CD14-positive monocyte (primary cell): Measurements from ENCODE around the gene RPL7L1. TPM values are rescaled to one million over a fixed set of nuclear protein-coding genes. Genes with fewer than 3 reads are reported as not detected.

Experiments used
- DNase-seq, 3 donors: peaks; one replicate each; pipeline ENCODE4 v3.0.0-alpha.2; 2011 to 2022
- H2AFZ ChIP-seq: 2 replicates; pipeline ENCODE4 v1.6.0; 2012; ENCODE audit warnings: mild to moderate bottlenecking, low read depth, low read length, inconsistent platforms; ENCODE audit not compliant: insufficient read depth, poor library complexity, severe bottlenecking
- H3K27ac ChIP-seq, 2 donors: 1 replicate in 1 of 2; 2 replicates in 1 of 2; pipeline ENCODE4 v1.5.1; 2012 to 2013; ENCODE audit warnings: low read length in 2 of 2, control low read depth in 1 of 2, inconsistent platforms in 1 of 2, low read depth in 1 of 2, mild to moderate bottlenecking in 1 of 2
- H3K27me3 ChIP-seq, 2 donors: one replicate each; pipeline versions ENCODE4 v1.6.0 to v1.6.1; 2011 to 2013; ENCODE audit warnings: low read length in 2 of 2; ENCODE audit not compliant: control insufficient read depth in 2 of 2, insufficient read depth in 2 of 2
- H3K36me3 ChIP-seq, 2 donors: replicated peaks in 1 of 2; 1 replicate in 1 of 2; 2 replicates in 1 of 2; pipeline versions ENCODE4 v1.5.1 to v1.6.1; 2012 to 2013; ENCODE audit warnings: low read length in 2 of 2, control low read depth in 1 of 2, inconsistent platforms in 1 of 2, mild to moderate bottlenecking in 1 of 2; ENCODE audit not compliant: insufficient read depth in 2 of 2, control insufficient read depth in 1 of 2
- H3K4me1 ChIP-seq, 2 donors: 1 replicate in 1 of 2; 2 replicates in 1 of 2; pipeline versions ENCODE4 v1.5.1 to v1.6.1; 2012 to 2013; ENCODE audit warnings: low read length in 2 of 2, control low read depth in 1 of 2, inconsistent platforms in 1 of 2, mild to moderate bottlenecking in 1 of 2, moderate library complexity in 1 of 2; ENCODE audit not compliant: insufficient read depth in 2 of 2, control insufficient read depth in 1 of 2
- H3K4me2 ChIP-seq: replicated peaks from 2 replicates; pipeline ENCODE3; 2012; ENCODE audit warnings: low read length, moderate library complexity, mild to moderate bottlenecking; ENCODE audit not compliant: poor library complexity, severe bottlenecking; ENCODE audit errors: extremely low read depth
- H3K4me3 ChIP-seq, 3 experiments: fragments of 200-600 bp in 1 of 3; sonication (generic) in 1 of 3; replicated peaks in 1 of 3; 1 replicate in 2 of 3; 2 replicates in 1 of 3; pipeline ENCODE4 v1.5.1; 2011 to 2013; ENCODE audit warnings: low read length in 3 of 3, mild to moderate bottlenecking in 3 of 3, control low read depth in 2 of 3, low read depth in 2 of 3, inconsistent platforms in 1 of 3, moderate library complexity in 1 of 3
- H3K79me2 ChIP-seq: 2 replicates; pipeline ENCODE4 v1.6.0; 2012; ENCODE audit warnings: mild to moderate bottlenecking, control low read depth, inconsistent platforms, low read length, moderate library complexity; ENCODE audit not compliant: insufficient read depth
- H3K9ac ChIP-seq: 2 replicates; pipeline ENCODE4 v1.6.0; 2017; ENCODE audit warnings: low read length, mild to moderate bottlenecking; ENCODE audit not compliant: insufficient read depth, poor library complexity, severe bottlenecking
- H3K9me3 ChIP-seq, 2 donors: replicated peaks in 1 of 2; 1 replicate in 1 of 2; 2 replicates in 1 of 2; pipeline versions ENCODE4 v1.5.1 to v1.6.1; 2012 to 2013; ENCODE audit warnings: low read length in 2 of 2, control low read depth in 1 of 2; ENCODE audit not compliant: control insufficient read depth in 1 of 2, insufficient read depth in 1 of 2
- H4K20me1 ChIP-seq: 2 replicates; pipeline ENCODE4 v1.6.0; 2012; ENCODE audit warnings: mild to moderate bottlenecking, low read length, control low read depth, moderate library complexity; ENCODE audit not compliant: insufficient read depth
- H3K27ac Mint-ChIP-seq, 7 donors: one replicate each; pipeline ENCODE4 v1.8.0; 2020; ENCODE audit warnings: mild to moderate bottlenecking in 7 of 7, mixed read lengths in 7 of 7, moderate library complexity in 6 of 7, inconsistent platforms in 2 of 7
- H3K27me3 Mint-ChIP-seq, 3 donors: one replicate each; pipeline ENCODE4 v1.8.0; 2021 to 2022; ENCODE audit warnings: low read depth in 3 of 3, mild to moderate bottlenecking in 3 of 3, mixed read lengths in 3 of 3, moderate library complexity in 3 of 3, inconsistent platforms in 1 of 3
- H3K36me3 Mint-ChIP-seq, 2 donors: one replicate each; pipeline ENCODE4 v1.8.0; 2020; ENCODE audit warnings: mixed read lengths in 2 of 2, inconsistent platforms in 1 of 2, mild to moderate bottlenecking in 1 of 2
- H3K4me1 Mint-ChIP-seq: one replicate; pipeline ENCODE4 v1.8.0; 2020; ENCODE audit warnings: mild to moderate bottlenecking, mixed read lengths
- H3K4me3 Mint-ChIP-seq, 2 donors: one replicate each; pipeline ENCODE4 v1.8.0; 2020; ENCODE audit warnings: mild to moderate bottlenecking in 2 of 2, mixed read lengths in 2 of 2, moderate library complexity in 1 of 2
- H3K9me3 Mint-ChIP-seq, 7 donors: one replicate each; pipeline ENCODE4 v1.8.0; 2020 to 2022; ENCODE audit warnings: mixed read lengths in 7 of 7, mild to moderate bottlenecking in 6 of 7, moderate library complexity in 6 of 7, inconsistent platforms in 2 of 7
- CTCF ChIP-seq: fragments of 200-600 bp; IDR thresholded peaks from one replicate; pipeline ENCODE4 v1.8.0; 2022; ENCODE audit warnings: antibody characterized with exemption, mild to moderate bottlenecking
- WGBS: methylation state at CpG from one replicate; pipeline ENCODE4 v1.1.5; 2013; ENCODE audit warnings: missing lambda C conversion rate; ENCODE audit not compliant: insufficient coverage; 5-methylcytosine and 5-hydroxymethylcytosine counted together
- intact Hi-C, 2 donors: fragments of 100-400 bp; cut with micrococcal nuclease; formaldehyde crosslinking; loops; one replicate each; pipeline versions ENCODE4 v1.15.0 to v1.15.1; 2023
- polyA plus RNA-seq, 3 donors: library from polyadenylated mRNA; depleted of rRNA in 1 of 3; unstranded in 2 of 3; stranded (reverse) in 1 of 3; fragments of 300-500 nt in 2 of 3; fragments of >200 nt in 1 of 3; fragmentation: Illumina TruSeq in 2 of 3; gene quantifications; 1 replicate in 2 of 3; 2 replicates in 1 of 3; pipeline ENCODE4 v1.2.3, GENCODE V29; 2012 to 2021

RPL7L1 gene
- polyA plus RNA-seq, 3 donors: 7.6 to 35.5 (median 29.7) TPM

DNA sequence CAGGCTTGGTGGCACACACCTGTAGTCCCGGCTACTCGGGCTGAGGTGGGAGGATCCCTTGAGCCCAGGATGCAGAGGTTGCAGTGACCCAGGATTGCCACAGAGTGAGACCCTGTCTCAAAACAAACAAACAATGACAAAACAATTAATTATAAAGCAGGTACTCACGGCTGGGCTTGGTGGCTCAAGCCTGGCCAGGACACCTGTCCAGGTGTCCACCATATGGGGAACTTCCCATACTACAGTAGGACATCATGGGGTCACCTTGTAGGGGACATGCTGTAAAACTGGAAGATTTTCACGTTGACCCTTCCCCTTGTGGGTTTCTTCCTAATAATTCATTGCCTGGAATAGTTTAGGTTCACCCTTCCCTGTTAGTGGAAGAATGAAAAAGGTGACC, 30.7 kb upstream of the RPL7L1 start:
- no peak overlapping the region for H3K27ac ChIP-seq
- peaks cover 0 to 2% (median 0%) of the 10 kb centered on the region in 3 donors for H3K27me3 Mint-ChIP-seq
- peaks cover 10% of the 10 kb centered on the region for H4K20me1 ChIP-seq
- DNase-seq: no peak
- H3K36me3 Mint-ChIP-seq: peaks cover 30 to 69% of the 10 kb centered on the region in 2 donors
- H3K4me1 ChIP-seq: no peaks in the 10 kb centered on the region
- H3K4me3 Mint-ChIP-seq: no peak overlapping the region
- WGBS: no CpG with 5 or more reads among the region's 4 CpGs
- H3K79me2 ChIP-seq: peaks cover 4% of the 10 kb centered on the region
- no peak for TF ChIP-seq CTCF
- intact Hi-C loops: no loop called here
- no peak overlapping the region for H3K9ac ChIP-seq
- no peaks in the 10 kb centered on the region for H3K9me3 ChIP-seq
- H3K4me1 Mint-ChIP-seq: no peaks in the 10 kb centered on the region
- H3K27me3 ChIP-seq: no peaks in the 10 kb centered on the region
- H3K36me3 ChIP-seq: peaks cover 23 to 44% of the 10 kb centered on the region in 2 donors
- no peak overlapping the region for H3K4me3 ChIP-seq
- no peak overlapping the region for H2AFZ ChIP-seq
- H3K4me2 ChIP-seq: no peak overlapping the region
- H3K9me3 Mint-ChIP-seq: peaks cover 0 to 2% (median 0%) of the 10 kb centered on the region in 7 donors
- no peak overlapping the region for H3K27ac Mint-ChIP-seq

GRCh38 chr6:42851599-42851998, 27.8 kb upstream of the RPL7L1 start:
- peaks cover 11% of the 10 kb centered on the region for H4K20me1 ChIP-seq
- H3K27me3 ChIP-seq: no peaks in the 10 kb centered on the region
- DNase-seq: no peak
- peaks cover 4% of the 10 kb centered on the region for H3K79me2 ChIP-seq
- H2AFZ ChIP-seq: no peak overlapping the region
- no peaks in the 10 kb centered on the region for H3K9me3 ChIP-seq
- H3K4me3 ChIP-seq: no peak overlapping the region
- Mint-ChIP-seq H3K36me3 (peaks cover 42 to 74% of the 10 kb centered on the region in 2 donors), H3K27ac (no peak overlapping the region), H3K27me3 (no peaks in the 10 kb centered on the region), H3K4me3 (no peak overlapping the region), H3K4me1 (no peaks in the 10 kb centered on the region), H3K9me3 (peaks cover 0 to 2% (median 0%) of the 10 kb centered on the region in 7 donors)
- no peak for TF ChIP-seq CTCF
- H3K4me2 ChIP-seq: no peak overlapping the region
- H3K9ac ChIP-seq: no peak overlapping the region
- H3K27ac ChIP-seq: no peak overlapping the region
- intact Hi-C loops: no loop called here
- no CpG with 5 or more reads among the region's 2 CpGs for WGBS
- H3K36me3 ChIP-seq: peaks cover 44 to 61% of the 10 kb centered on the region in 2 donors
- H3K4me1 ChIP-seq: no peaks in the 10 kb centered on the region
